GM12874 (cell line): Measurements from ENCODE around the gene KCNJ10.

Experiments
- TF ChIP-seq, protein P1 (sequence below): IDR thresholded peaks from 2 replicates; pipeline ENCODE4 v1.5.1; 2011; ENCODE audit warnings: low read depth, mild to moderate bottlenecking, control low read depth, low read length, moderate library complexity; ENCODE audit not compliant: insufficient read depth

KCNJ10 gene

DNA sequence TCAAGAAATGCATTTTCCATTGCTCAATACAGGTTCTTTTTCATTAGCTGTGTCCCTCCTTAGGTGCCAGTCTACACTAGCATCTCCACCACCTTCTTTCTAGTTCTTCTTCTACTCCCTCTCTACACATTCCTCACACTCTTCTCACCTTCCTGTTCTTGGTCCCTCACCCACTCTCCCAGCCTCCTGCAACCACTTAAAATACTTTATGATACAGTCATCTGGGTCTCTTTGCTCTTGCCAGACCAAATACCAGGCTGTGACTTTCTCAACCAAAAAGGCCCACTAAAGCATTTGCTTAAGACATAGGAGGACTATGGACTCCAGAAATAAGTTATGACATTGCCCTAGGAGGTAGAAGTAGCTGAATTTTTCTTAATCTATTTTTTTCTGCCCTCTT, 73.3 kb downstream of the KCNJ10 start:
- TF ChIP-seq, protein P1, sequence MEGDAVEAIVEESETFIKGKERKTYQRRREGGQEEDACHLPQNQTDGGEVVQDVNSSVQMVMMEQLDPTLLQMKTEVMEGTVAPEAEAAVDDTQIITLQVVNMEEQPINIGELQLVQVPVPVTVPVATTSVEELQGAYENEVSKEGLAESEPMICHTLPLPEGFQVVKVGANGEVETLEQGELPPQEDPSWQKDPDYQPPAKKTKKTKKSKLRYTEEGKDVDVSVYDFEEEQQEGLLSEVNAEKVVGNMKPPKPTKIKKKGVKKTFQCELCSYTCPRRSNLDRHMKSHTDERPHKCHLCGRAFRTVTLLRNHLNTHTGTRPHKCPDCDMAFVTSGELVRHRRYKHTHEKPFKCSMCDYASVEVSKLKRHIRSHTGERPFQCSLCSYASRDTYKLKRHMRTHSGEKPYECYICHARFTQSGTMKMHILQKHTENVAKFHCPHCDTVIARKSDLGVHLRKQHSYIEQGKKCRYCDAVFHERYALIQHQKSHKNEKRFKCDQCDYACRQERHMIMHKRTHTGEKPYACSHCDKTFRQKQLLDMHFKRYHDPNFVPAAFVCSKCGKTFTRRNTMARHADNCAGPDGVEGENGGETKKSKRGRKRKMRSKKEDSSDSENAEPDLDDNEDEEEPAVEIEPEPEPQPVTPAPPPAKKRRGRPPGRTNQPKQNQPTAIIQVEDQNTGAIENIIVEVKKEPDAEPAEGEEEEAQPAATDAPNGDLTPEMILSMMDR: no peak

DNA sequence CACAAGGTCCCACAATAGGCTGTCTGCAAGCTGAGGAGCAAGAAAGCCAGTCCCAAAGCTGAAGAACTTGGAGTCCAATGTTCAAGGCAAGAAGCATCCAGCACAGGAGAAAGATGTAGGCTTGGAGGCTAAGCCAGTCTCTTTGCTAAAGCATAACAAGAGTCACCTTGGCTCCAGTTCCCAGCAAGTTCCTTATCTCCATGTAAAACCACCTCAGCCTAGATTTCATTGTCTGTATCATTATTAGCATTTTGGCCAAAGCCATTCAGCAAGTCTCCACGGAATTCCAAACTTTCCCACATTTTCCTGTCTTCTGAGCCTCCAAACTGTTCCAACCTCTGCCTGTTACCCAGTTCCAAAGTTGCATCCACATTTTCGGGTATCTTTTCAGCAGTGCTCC, 75.1 kb downstream of the KCNJ10 start:
- TF ChIP-seq, protein P1: no peak

DNA sequence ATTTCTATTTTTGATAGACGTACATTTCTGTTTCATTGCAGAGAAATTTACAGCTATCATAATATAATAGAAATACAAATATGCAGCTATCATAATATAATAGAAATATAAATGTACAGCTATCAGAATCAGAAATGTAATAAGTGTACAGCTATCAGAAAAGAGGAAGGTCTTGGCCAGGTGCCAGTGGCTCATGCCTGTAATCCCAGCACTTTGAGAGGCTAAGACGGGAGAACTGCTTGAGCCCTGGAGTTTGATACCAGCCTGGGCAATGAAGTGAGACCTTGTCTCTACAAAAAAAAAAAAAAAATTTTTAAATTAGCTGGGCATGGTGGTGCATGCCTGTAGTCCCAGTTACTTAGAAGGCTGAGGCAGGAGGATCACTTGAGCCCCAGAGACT, 76.0 kb downstream of the KCNJ10 start:
- TF ChIP-seq, protein P1: no peak

DNA sequence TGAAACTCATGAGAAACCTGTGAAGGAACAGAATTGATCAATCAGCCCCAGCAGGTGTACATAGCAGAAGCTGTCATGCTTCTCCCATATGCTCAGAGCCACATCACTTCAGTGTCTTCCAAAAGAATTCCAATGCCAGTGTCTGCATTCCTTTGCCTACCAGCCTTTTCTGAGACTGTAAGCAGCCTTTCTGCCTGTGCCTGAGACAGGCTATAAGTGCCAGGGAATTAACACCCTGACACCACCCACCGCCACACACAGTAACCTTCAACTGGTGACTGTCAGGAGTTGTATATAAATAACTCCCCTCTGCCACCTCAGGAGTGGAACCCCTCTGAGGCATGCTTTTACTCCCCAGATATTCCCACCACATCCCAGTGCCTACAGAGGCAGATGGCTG, 77.8 kb downstream of the KCNJ10 start:
- TF ChIP-seq, protein P1: no peak

DNA sequence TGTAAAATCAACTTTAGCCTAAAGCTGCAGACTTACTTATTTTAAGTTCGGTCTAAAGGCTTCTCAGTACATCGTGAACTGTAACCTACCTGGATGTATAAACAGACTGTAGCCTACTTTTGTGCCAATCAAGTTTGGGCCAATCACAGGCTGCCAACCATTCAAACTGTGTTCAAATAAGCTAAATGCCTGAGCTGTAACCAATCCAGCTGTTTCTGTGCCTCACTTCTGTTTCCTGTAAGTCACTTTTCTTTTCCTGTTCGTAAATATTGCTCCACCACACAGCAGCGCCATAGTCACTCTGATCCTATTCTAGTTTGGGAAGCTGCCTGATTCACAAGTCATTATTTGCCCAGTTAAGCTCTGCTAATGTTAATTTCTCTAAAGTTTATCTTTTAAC, 78.4 kb downstream of the KCNJ10 start:
- TF ChIP-seq, protein P1: no peak

DNA sequence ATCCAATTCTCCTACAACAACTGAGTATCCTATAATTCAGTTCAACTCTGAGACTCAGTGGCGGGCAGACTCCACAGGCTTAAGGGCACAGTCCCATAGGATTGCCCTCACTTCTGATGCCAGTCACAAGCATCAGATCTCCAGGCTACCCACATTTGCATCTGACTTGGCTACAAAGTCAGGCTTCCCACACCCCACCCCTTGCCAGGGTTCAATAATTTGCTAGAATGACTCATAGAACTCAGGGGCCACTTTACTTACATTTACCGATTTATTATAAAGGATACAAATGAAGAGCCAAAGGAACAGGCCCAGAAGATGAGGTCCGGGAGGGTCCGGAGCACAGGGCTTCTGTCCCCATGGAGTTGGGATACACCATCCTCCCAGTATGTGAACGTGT, 80.0 kb downstream of the KCNJ10 start:
- TF ChIP-seq, protein P1: no peak

DNA sequence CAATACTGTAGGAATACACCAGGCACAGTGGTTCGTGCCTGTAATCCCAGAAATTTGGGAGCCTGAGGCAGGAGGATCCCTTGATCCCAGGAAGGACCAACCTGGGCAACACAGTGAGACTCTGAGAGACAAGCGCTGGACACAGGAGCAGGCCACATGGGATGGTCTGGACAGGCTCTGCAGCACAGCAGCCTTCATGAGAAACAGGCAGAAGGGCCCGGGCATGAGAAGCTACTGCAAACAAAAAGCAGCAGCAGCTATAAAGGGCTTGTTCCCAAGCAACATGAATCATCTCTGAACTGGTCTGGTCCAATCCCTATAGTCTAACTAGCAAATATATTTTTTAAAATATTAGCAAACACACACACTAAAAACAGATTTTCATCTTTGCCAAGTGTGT, 80.4 kb downstream of the KCNJ10 start:
- TF ChIP-seq, protein P1: no peak

DNA sequence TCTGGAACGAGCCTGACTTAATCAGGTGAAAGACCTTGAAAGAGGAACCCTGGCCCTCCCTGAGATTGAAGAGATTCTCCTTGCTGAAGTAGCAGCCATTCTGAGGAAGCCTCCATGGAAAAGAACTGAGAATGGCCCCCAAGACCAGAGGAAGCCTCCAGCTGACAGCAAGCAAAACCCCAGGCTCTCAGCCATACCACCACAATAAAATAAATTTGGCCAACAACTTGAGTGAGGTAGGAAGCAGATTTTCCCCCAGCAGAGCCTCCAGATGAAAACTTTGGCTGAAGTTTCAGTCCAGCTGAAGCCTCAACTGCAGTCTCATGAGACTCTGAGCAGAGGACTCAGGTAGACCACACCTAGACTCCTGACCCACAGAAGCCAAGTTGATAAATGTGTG, 82.0 kb downstream of the KCNJ10 start:
- TF ChIP-seq, protein P1: no peak
